Breast epithelium (tissue), 3 donors: Measurements from ENCODE around the gene TTC7B.

Experiments used
- POLR2AphosphoS5 ChIP-seq, 3 donors: sonication (generic); formaldehyde crosslinking; IDR thresholded peaks; one replicate each; pipeline ENCODE4 v1.6.1; 2017; ENCODE audit warnings: antibody characterized with exemption in 3 of 3
- TF ChIP-seq, protein P1 (sequence below), 3 donors: fragments of 450-650 bp; IDR thresholded peaks; one replicate each; pipeline ENCODE4 v1.5.1; 2016 to 2017; ENCODE audit warnings: antibody characterized with exemption in 3 of 3, mild to moderate bottlenecking in 3 of 3, moderate library complexity in 3 of 3

DNA sequence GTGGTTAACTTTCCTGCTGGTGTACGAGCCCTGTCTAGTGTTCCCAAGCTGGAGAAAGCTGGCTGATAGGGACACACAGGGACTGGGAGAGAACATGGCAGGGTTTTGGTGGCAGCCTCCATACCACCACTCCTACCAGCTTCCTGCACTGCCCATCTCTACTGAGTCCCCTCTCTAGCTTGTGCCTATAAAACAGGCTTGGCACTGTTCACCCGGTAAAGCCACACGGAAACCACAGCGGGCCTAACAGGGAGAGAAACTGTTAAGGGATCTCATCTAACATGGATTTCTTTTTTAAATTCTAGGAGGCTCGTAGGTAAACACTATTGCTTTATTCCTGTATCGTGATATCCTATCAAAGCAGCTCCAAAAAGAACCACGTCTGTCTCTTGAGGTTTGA is 204.7 kb downstream of the TTC7B start:
- no peak for TF ChIP-seq POLR2AphosphoS5 (IDR thresholded peaks at IDR 0.05)
- TF ChIP-seq, protein P1, sequence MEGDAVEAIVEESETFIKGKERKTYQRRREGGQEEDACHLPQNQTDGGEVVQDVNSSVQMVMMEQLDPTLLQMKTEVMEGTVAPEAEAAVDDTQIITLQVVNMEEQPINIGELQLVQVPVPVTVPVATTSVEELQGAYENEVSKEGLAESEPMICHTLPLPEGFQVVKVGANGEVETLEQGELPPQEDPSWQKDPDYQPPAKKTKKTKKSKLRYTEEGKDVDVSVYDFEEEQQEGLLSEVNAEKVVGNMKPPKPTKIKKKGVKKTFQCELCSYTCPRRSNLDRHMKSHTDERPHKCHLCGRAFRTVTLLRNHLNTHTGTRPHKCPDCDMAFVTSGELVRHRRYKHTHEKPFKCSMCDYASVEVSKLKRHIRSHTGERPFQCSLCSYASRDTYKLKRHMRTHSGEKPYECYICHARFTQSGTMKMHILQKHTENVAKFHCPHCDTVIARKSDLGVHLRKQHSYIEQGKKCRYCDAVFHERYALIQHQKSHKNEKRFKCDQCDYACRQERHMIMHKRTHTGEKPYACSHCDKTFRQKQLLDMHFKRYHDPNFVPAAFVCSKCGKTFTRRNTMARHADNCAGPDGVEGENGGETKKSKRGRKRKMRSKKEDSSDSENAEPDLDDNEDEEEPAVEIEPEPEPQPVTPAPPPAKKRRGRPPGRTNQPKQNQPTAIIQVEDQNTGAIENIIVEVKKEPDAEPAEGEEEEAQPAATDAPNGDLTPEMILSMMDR (IDR thresholded peaks at IDR 0.05): no peak
